MM.1S (cell line): ENCODE results near the gene ZNF521.

ENCODE experiments used
- DNase-seq: peaks from one replicate; pipeline ENCODE4 v3.0.0-alpha.2; 2015
- H2AFZ ChIP-seq: fragments of 300-600 bp; sonication (generic); 2 replicates; pipeline ENCODE4 v1.6.0; 2016; ENCODE audit warnings: antibody characterized with exemption, low read length
- H3F3A ChIP-seq: fragments of 300-600 bp; sonication (generic); 2 replicates; pipeline ENCODE4 v1.6.1; 2016; ENCODE audit warnings: mild to moderate bottlenecking, antibody characterized with exemption, low read length, moderate library complexity, mixed read lengths; ENCODE audit not compliant: insufficient read depth
- H3K27ac ChIP-seq: fragments of 300-600 bp; sonication (generic); 2 replicates; pipeline ENCODE4 v1.5.1; 2016; ENCODE audit warnings: mild to moderate bottlenecking, low read length
- H3K27me3 ChIP-seq: fragments of 300-600 bp; sonication (generic); replicated peaks from 2 replicates; pipeline ENCODE4 v1.6.0; 2016; ENCODE audit warnings: low read length; ENCODE audit not compliant: insufficient read depth
- H3K36me3 ChIP-seq: fragments of 300-600 bp; sonication (generic); replicated peaks from 2 replicates; pipeline ENCODE4 v1.6.1; 2016; ENCODE audit warnings: mild to moderate bottlenecking, low read length, mixed read lengths; ENCODE audit not compliant: insufficient read depth
- H3K4me1 ChIP-seq: fragments of 300-600 bp; sonication (generic); 2 replicates; pipeline ENCODE4 v1.6.1; 2016; ENCODE audit warnings: low read length, mixed read lengths
- H3K4me2 ChIP-seq: fragments of 300-600 bp; sonication (generic); 2 replicates; pipeline ENCODE4 v1.6.0; 2016; ENCODE audit warnings: low read depth, low read length
- H3K4me3 ChIP-seq: fragments of 300-600 bp; sonication (generic); 2 replicates; pipeline ENCODE4 v1.5.1; 2016; ENCODE audit warnings: low read length, mixed read lengths
- H3K79me2 ChIP-seq: fragments of 300-600 bp; sonication (generic); 2 replicates; pipeline ENCODE4 v1.6.1; 2016; ENCODE audit warnings: mixed run types, low read length, mixed read lengths
- H3K9ac ChIP-seq: fragments of 300-600 bp; sonication (generic); 2 replicates; pipeline ENCODE4 v1.6.1; 2016; ENCODE audit warnings: low read length, mixed read lengths
- H3K9me2 ChIP-seq: fragments of 300-600 bp; sonication (generic); replicated peaks from 2 replicates; pipeline ENCODE4 v1.6.1; 2016; ENCODE audit warnings: mild to moderate bottlenecking, low read length, mixed read lengths; ENCODE audit not compliant: insufficient read depth
- H3K9me3 ChIP-seq: fragments of 300-600 bp; sonication (generic); replicated peaks from 2 replicates; pipeline ENCODE4 v1.6.1; 2016; ENCODE audit warnings: mild to moderate bottlenecking, low read length, mixed read lengths; ENCODE audit not compliant: insufficient read depth
- H4K20me1 ChIP-seq: fragments of 300-600 bp; sonication (generic); 2 replicates; pipeline ENCODE4 v1.6.1; 2016; ENCODE audit warnings: mild to moderate bottlenecking, low read length, moderate library complexity, mixed read lengths; ENCODE audit not compliant: insufficient read depth
- EZH2 ChIP-seq: fragments of 300-600 bp; sonication (generic); optimal IDR thresholded peaks from 2 replicates; pipeline ENCODE3; 2017; ENCODE audit warnings: low read depth, mild to moderate bottlenecking, antibody characterized with exemption, low read length, mixed read lengths
- EZH2phosphoT487 ChIP-seq: fragments of 300-600 bp; sonication (generic); IDR thresholded peaks from 2 replicates; pipeline ENCODE4 v1.6.1; 2018; ENCODE audit warnings: antibody characterized with exemption, low read length
- TF ChIP-seq, protein P1 (sequence below): fragments of 300-600 bp; sonication (generic); IDR thresholded peaks from 2 replicates; pipeline ENCODE4 v1.5.1; 2016; ENCODE audit warnings: antibody characterized with exemption, low read length, mixed read lengths

The ZNF521 gene

DNA sequence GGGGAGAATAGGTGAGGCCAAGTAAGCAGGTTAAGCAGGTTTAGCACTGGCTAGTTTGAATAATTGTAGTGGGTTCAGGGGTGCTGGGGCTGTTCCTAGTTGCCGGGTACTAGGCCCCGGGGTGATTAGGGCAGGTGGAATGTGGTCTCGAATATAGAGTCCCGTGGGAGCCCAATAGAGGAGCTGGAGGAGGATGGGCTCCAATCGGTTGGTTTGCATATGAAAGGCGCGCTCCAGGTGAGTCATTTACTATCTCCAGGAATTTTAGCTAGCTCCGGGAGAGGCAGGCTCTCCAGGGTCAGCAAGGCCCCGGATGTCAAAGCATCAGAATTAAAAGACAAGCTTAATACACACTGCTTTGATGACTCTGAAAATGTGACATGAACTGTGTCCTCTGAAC is 304.0 kb downstream of the ZNF521 start:
- Histone ChIP-seq H3K27ac (no peak overlapping the region), H3K9me2 (no peaks in the 10 kb centered on the region), H3K4me2 (no peak overlapping the region), H4K20me1 (no peaks in the 10 kb centered on the region), H3F3A (no peaks in the 10 kb centered on the region), H3K27me3 (no peaks in the 10 kb centered on the region), H3K79me2 (no peaks in the 10 kb centered on the region), H2AFZ (no peak overlapping the region), H3K4me1 (no peaks in the 10 kb centered on the region), H3K9ac (no peak overlapping the region), H3K36me3 (no peaks in the 10 kb centered on the region), H3K9me3 (no peaks in the 10 kb centered on the region), H3K4me3 (no peak overlapping the region)
- TF ChIP-seq EZH2 (no peak), EZH2phosphoT487 (no peak)
- TF ChIP-seq, protein P1, sequence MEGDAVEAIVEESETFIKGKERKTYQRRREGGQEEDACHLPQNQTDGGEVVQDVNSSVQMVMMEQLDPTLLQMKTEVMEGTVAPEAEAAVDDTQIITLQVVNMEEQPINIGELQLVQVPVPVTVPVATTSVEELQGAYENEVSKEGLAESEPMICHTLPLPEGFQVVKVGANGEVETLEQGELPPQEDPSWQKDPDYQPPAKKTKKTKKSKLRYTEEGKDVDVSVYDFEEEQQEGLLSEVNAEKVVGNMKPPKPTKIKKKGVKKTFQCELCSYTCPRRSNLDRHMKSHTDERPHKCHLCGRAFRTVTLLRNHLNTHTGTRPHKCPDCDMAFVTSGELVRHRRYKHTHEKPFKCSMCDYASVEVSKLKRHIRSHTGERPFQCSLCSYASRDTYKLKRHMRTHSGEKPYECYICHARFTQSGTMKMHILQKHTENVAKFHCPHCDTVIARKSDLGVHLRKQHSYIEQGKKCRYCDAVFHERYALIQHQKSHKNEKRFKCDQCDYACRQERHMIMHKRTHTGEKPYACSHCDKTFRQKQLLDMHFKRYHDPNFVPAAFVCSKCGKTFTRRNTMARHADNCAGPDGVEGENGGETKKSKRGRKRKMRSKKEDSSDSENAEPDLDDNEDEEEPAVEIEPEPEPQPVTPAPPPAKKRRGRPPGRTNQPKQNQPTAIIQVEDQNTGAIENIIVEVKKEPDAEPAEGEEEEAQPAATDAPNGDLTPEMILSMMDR, result no peak
- no peak for DNase-seq

DNA sequence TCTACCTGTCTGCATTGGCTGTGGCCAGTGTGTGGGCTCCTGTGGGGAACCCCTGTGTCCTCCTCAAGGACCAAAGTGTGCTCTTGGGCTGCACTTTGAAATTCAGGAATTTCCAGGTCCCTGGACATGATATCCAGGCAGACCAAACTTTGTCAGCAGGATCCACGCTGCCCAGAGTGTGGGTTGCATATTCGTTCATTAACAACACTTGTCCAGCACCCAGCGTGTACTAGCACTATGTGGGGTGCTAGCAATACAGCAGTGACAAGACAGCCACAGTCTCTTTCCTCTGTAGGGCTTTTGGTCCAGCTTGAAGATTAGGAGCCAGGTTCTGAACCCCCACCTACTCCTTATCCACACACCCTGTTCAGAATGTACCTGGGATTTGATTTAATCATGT is 304.5 kb downstream of the ZNF521 start:
- no peak overlapping the region for H3K9ac ChIP-seq
- TF ChIP-seq, protein P1, result no peak
- no peak for TF ChIP-seq EZH2phosphoT487
- no peak for TF ChIP-seq EZH2
- H2AFZ ChIP-seq, result no peak overlapping the region
- no peaks in the 10 kb centered on the region for H4K20me1 ChIP-seq
- H3K4me2 ChIP-seq, result no peak overlapping the region
- H3F3A ChIP-seq, result no peaks in the 10 kb centered on the region
- no peaks in the 10 kb centered on the region for H3K79me2 ChIP-seq
- H3K9me3 ChIP-seq, result no peaks in the 10 kb centered on the region
- DNase-seq, result no peak
- no peaks in the 10 kb centered on the region for H3K4me1 ChIP-seq
- H3K36me3 ChIP-seq, result no peaks in the 10 kb centered on the region
- H3K9me2 ChIP-seq, result no peaks in the 10 kb centered on the region
- H3K27me3 ChIP-seq, result no peaks in the 10 kb centered on the region
- H3K27ac ChIP-seq, result no peak overlapping the region
- no peak overlapping the region for H3K4me3 ChIP-seq

DNA sequence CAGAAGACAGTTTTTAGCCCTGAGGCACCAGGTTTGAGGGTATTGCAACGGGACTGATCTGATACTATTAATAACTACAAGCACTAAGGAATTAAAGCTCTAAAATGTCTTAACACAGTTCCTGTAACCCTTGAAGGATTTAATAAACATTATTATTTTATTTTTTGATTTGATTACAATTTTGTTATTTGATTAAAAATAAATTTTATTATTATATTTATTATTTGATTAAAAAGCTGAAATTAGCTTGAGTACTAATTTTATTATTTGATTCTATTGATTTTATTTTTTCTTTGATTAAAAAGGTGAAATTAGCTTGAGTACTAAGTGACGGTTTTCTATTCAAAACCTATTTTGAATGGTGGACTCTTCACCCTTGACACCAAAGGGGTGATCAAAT is 307.3 kb downstream of the ZNF521 start:
- no peak for DNase-seq
- Histone ChIP-seq H3K9me2 (no peaks in the 10 kb centered on the region), H3K27ac (no peak overlapping the region), H3K79me2 (no peaks in the 10 kb centered on the region), H3K36me3 (no peaks in the 10 kb centered on the region), H3K9me3 (no peaks in the 10 kb centered on the region), H3K4me1 (no peaks in the 10 kb centered on the region), H2AFZ (no peak overlapping the region), H4K20me1 (no peaks in the 10 kb centered on the region), H3K4me2 (no peak overlapping the region), H3F3A (no peaks in the 10 kb centered on the region), H3K9ac (no peak overlapping the region), H3K27me3 (no peaks in the 10 kb centered on the region), H3K4me3 (no peak overlapping the region)
- TF ChIP-seq, protein P1, result no peak
- TF ChIP-seq EZH2, result no peak
- TF ChIP-seq EZH2phosphoT487, result no peak
